Endothelial cell of umbilical vein (primary cell): ENCODE measurements around the gene CRLF1. TPM values are rescaled to one million over a fixed set of nuclear protein-coding genes. Genes with fewer than 3 reads are reported as not detected.

ENCODE experiments used
- BruUV-seq: library from RNA; stranded (reverse); fragments of 400-500 nt; replicated peaks from 2 replicates; lab custom pipeline; 2021; lab: Mats Ljungman, UMichigan
- CTCF ChIA-PET: fragments of 300-600, 350-600 bp; sonication (Branson Sonifier 250); formaldehyde crosslinking; loops from one replicate; lab custom pipeline; 2021; ENCODE audit warnings: antibody characterized with exemption, inconsistent platforms; lab: Charles Lee
- POLR2A ChIA-PET: fragments of 300-600, 350-600 bp; sonication (Branson Sonifier 250); formaldehyde crosslinking; loops from one replicate; lab custom pipeline; 2021; ENCODE audit warnings: antibody characterized with exemption, inconsistent platforms; lab: Charles Lee
- DNase-seq: peaks from one replicate; pipeline ENCODE4 v3.0.0-alpha.2; 2011; ENCODE audit warnings: low read depth, low spot score
- FAIRE-seq: peaks from 2 replicates; lab custom pipeline; 2011; peaks lifted over from hg19 to GRCh38; lab: Jason Lieb, UNC
- H2AFZ ChIP-seq: 2 replicates; pipeline ENCODE4 v1.6.0; 2012; ENCODE audit warnings: low read depth, low read length, control low read depth, inconsistent platforms
- H3K27ac ChIP-seq: 2 replicates; pipeline ENCODE4 v1.5.1; 2011; ENCODE audit warnings: low read depth, mild to moderate bottlenecking, control low read depth, low read length, moderate library complexity; ENCODE audit not compliant: insufficient read depth
- H3K27me3 ChIP-seq, 2 experiments: 2 replicates each; pipeline versions ENCODE4 v1.6.0 to v1.6.1; 2011; ENCODE audit warnings: low read length in 2 of 2, mixed read lengths in 1 of 2; ENCODE audit not compliant: control insufficient read depth in 2 of 2, insufficient read depth in 2 of 2
- H3K36me3 ChIP-seq, 2 experiments: 2 replicates in 1 of 2; 3 replicates in 1 of 2; pipeline ENCODE4 v1.5.1; 2011; ENCODE audit warnings: low read length in 2 of 2, mild to moderate bottlenecking in 1 of 2, moderate library complexity in 1 of 2; ENCODE audit not compliant: control insufficient read depth in 2 of 2, insufficient read depth in 2 of 2; ENCODE audit errors: extremely low read depth in 1 of 2
- H3K4me1 ChIP-seq: 3 replicates; pipeline ENCODE4 v1.5.1; 2011; ENCODE audit warnings: mild to moderate bottlenecking, low read length; ENCODE audit not compliant: control insufficient read depth, insufficient read depth; ENCODE audit errors: extremely low read depth
- H3K4me2 ChIP-seq: 2 replicates; pipeline ENCODE4 v1.6.1; 2011; ENCODE audit warnings: low read length, control low read depth, mixed read lengths; ENCODE audit not compliant: insufficient read depth
- H3K4me3 ChIP-seq, 3 experiments: fragments of 200-600 bp in 1 of 3; sonication (generic), shearing (Covaris generic) in 1 of 3; replicated peaks in 1 of 3; 2 replicates each; pipeline ENCODE4 v1.5.1; 2011 to 2016; ENCODE audit warnings: control low read depth in 3 of 3, low read length in 3 of 3, mild to moderate bottlenecking in 2 of 3, inconsistent platforms in 1 of 3, low read depth in 1 of 3, moderate library complexity in 1 of 3; ENCODE audit not compliant: insufficient read depth in 1 of 3
- H3K79me2 ChIP-seq: 2 replicates; pipeline ENCODE4 v1.6.0; 2012; ENCODE audit warnings: low read length, inconsistent platforms; ENCODE audit not compliant: control insufficient read depth, insufficient read depth
- H3K9ac ChIP-seq: replicated peaks from 2 replicates; pipeline ENCODE3; 2011; ENCODE audit warnings: low read length, control low read depth; ENCODE audit not compliant: insufficient read depth; ENCODE audit errors: extremely low read depth
- H3K9me1 ChIP-seq: replicated peaks from 3 replicates; pipeline ENCODE4 v1.6.0; 2011; ENCODE audit warnings: mild to moderate bottlenecking, low read length; ENCODE audit not compliant: control insufficient read depth, insufficient read depth; ENCODE audit errors: extremely low read depth
- H3K9me3 ChIP-seq: replicated peaks from 2 replicates; pipeline ENCODE4 v1.5.1; 2012; ENCODE audit warnings: low read length, inconsistent platforms; ENCODE audit not compliant: control insufficient read depth, insufficient read depth
- H4K20me1 ChIP-seq: replicated peaks from 2 replicates; pipeline ENCODE3; 2011; ENCODE audit warnings: mild to moderate bottlenecking, low read length; ENCODE audit not compliant: control insufficient read depth, insufficient read depth; ENCODE audit errors: extremely low read depth
- EZH2 ChIP-seq: IDR thresholded peaks from 2 replicates; pipeline ENCODE4 v1.6.1; 2012; ENCODE audit warnings: borderline replicate concordance, low read depth, mild to moderate bottlenecking, moderate library complexity, low read length, inconsistent platforms; ENCODE audit not compliant: severe bottlenecking
- FOS ChIP-seq: IDR thresholded peaks from 2 replicates; pipeline ENCODE4 v1.6.1; 2011; ENCODE audit warnings: mild to moderate bottlenecking, low read length, moderate library complexity, borderline replicate concordance; ENCODE audit not compliant: insufficient read depth
- GATA2 ChIP-seq: IDR thresholded peaks from 2 replicates; pipeline ENCODE4 v1.7.0; 2011; ENCODE audit warnings: low read depth, mild to moderate bottlenecking, moderate library complexity, mixed read lengths, low read length; ENCODE audit not compliant: insufficient read length, insufficient read depth
- JUN ChIP-seq: IDR thresholded peaks from 2 replicates; pipeline ENCODE4 v1.6.1; 2011; ENCODE audit warnings: borderline replicate concordance, low read depth; ENCODE audit not compliant: insufficient read length, insufficient read depth
- MAX ChIP-seq: IDR thresholded peaks from 2 replicates; pipeline ENCODE4 v1.6.1; 2011; ENCODE audit not compliant: insufficient read depth, insufficient read length
- MYC ChIP-seq: IDR thresholded peaks from one replicate; pipeline ENCODE4 v1.6.1; 2011; ENCODE audit warnings: mild to moderate bottlenecking, low read depth, low read length
- POLR2A ChIP-seq: IDR thresholded peaks from 2 replicates; pipeline ENCODE4 v1.6.1; 2012; ENCODE audit warnings: low read depth, mild to moderate bottlenecking, control low read depth, low read length
- POLR2AphosphoS5 ChIP-seq: IDR thresholded peaks from 2 replicates; pipeline ENCODE4 v1.6.1; 2012; ENCODE audit warnings: low read depth, mild to moderate bottlenecking, control low read depth, low read length, moderate library complexity; ENCODE audit not compliant: insufficient read depth
- dilution Hi-C: fragments of 300-500 bp; cut with MboI; formaldehyde crosslinking; loops from one replicate; pipeline ENCODE4 v1.15.0; 2019; ENCODE audit warnings: low sequenced_read_pairs; ENCODE audit not compliant: extremely low pct_ligation_motif_present
- intact Hi-C: fragments of 100-400 bp; cut with micrococcal nuclease; formaldehyde crosslinking; loops from one replicate; pipeline ENCODE4 v1.10.0; 2022
- polyA plus RNA-seq, 4 experiments: library from polyadenylated mRNA; depleted of rRNA in 3 of 4; stranded (reverse) in 3 of 4; unstranded in 1 of 4; fragments of >200 nt; gene quantifications; 2 replicates each; pipeline versions ENCODE4 v1.2.1 to v1.2.3, GENCODE V29; 2011 to 2012; ENCODE audit warnings: missing spikeins in 1 of 4
- total RNA-seq: library from RNA; stranded (reverse); gene quantifications from 2 replicates; pipeline ENCODE4 v1.2.3, GENCODE V29; 2021
- TF ChIP-seq, protein P1 (sequence below), 2 donors: IDR thresholded peaks; 1 replicate in 1 of 2; 2 replicates in 1 of 2; pipeline ENCODE4 v1.5.1; 2011; ENCODE audit warnings: low read length in 2 of 2, mild to moderate bottlenecking in 2 of 2, moderate library complexity in 2 of 2, control low read depth in 1 of 2, inconsistent platforms in 1 of 2, low read depth in 1 of 2; ENCODE audit not compliant: insufficient read depth in 1 of 2; ENCODE audit errors: extremely low read depth in 1 of 2

Gene CRLF1
- total and polyA plus RNA-seq, 2 donors (not counting 3 experiments of a cell fraction or from before 2014, with no cell fraction given), result 0.18 TPM; not detected in 1

DNA sequence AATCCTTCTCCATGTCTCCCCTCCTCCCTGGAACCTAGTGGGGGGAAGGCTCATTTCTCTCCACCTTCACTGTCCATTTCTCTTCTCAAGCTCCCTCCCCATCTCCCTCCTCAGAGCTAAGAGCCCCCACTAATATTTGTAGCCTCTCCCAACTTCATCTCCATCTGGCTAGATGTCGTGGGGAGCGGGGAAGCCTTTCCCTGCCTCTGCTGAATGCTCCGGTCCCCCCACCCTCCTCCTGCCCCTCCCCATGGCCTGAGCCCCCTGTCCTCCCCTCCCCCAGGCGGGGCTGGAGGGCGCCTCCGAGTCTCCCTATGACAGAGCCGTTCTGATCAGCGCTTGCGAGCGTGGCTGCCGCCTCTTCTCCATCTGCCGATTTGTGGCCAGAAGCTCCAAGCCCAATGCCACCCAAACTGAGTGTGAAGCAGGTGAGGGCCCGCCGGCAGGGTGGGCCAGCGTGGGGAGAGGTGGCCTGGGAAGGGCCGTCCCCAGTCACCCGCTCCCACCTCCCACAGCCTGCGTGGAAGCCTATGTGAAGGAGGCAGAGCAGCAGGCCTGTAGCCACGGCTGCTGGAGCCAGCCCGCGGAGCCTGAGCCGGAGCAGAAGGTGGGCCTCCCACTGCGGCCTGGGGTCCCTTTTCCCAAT is 7.1 kb upstream of the CRLF1 start:
- H3K4me2 ChIP-seq, result no peak overlapping the region
- no peaks in the 10 kb centered on the region for H3K9me3 ChIP-seq
- H3K4me3 ChIP-seq, result no peak overlapping the region
- TF ChIP-seq POLR2A (no peak), GATA2 (no peak), POLR2AphosphoS5 (no peak), MYC (no peak), EZH2 (no peak), JUN (no peak), MAX (no peak), FOS (no peak)
- TF ChIP-seq, protein P1, sequence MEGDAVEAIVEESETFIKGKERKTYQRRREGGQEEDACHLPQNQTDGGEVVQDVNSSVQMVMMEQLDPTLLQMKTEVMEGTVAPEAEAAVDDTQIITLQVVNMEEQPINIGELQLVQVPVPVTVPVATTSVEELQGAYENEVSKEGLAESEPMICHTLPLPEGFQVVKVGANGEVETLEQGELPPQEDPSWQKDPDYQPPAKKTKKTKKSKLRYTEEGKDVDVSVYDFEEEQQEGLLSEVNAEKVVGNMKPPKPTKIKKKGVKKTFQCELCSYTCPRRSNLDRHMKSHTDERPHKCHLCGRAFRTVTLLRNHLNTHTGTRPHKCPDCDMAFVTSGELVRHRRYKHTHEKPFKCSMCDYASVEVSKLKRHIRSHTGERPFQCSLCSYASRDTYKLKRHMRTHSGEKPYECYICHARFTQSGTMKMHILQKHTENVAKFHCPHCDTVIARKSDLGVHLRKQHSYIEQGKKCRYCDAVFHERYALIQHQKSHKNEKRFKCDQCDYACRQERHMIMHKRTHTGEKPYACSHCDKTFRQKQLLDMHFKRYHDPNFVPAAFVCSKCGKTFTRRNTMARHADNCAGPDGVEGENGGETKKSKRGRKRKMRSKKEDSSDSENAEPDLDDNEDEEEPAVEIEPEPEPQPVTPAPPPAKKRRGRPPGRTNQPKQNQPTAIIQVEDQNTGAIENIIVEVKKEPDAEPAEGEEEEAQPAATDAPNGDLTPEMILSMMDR (IDR thresholded peaks at IDR 0.05; ENCODE audit: extremely low read depth in 1 of 2, insufficient read depth in 1 of 2, low read depth in 1 of 2, low read length in 2 of 2), result no peak
- no peak for FAIRE-seq
- no peak for DNase-seq
- H4K20me1 ChIP-seq, result no peaks in the 10 kb centered on the region
- BruUV-seq, result no TSS peak
- H2AFZ ChIP-seq, result no peak overlapping the region
- intact Hi-C loops (no loop called here), dilution Hi-C loops (no loop called here)
- ChIA-PET CTCF (interaction anchor here (1.7 kb wide), 1 partner anchor 20 kb away, joined by 4 read pairs; no protein-coding TSS in a partner anchor), POLR2A (no interaction called here)
- no peaks in the 10 kb centered on the region for H3K9me1 ChIP-seq
- H3K27ac ChIP-seq, result no peak overlapping the region
- H3K36me3 ChIP-seq, result no peaks in the 10 kb centered on the region
- peaks cover 50 to 57% of the 10 kb centered on the region in 2 experiments for H3K27me3 ChIP-seq
- no peak overlapping the region for H3K9ac ChIP-seq
- H3K4me1 ChIP-seq, result peaks cover 16% of the 10 kb centered on the region
- H3K79me2 ChIP-seq, result no peaks in the 10 kb centered on the region
